K562 (cell line): ENCODE data around the gene NFYC. TPM values are rescaled to one million over a fixed set of nuclear protein-coding genes. Genes with fewer than 3 reads are reported as not detected.
A peak's percentile ranks its signal among the peaks of the same experiment; 100 is the strongest.

Experiments
- ATAC-seq: fragments of 200-7000 bp; cut with Tn5 transposase; 3 replicates; pipeline ENCODE4 v1.9.1; 2020; ENCODE audit warnings: moderate library complexity
- BruUV-seq: library from RNA; stranded (reverse); fragments of 400-500 nt; replicated peaks from 2 replicates; lab custom pipeline; 2021; lab: Mats Ljungman, UMichigan
- CTCF ChIA-PET: fragments of 300-600 bp; formaldehyde crosslinking; extraction: SDS; loops from one replicate; lab custom pipeline; 2021; ENCODE audit warnings: low intra/inter-chr PET ratio; lab: Yijun Ruan, JAX
- POLR2A ChIA-PET: fragments of 300-600, 350-650 bp; sonication (Branson Sonifier 250); formaldehyde crosslinking; extraction: SDS; loops from one replicate; lab custom pipeline; 2021; ENCODE audit warnings: antibody characterized with exemption, inconsistent platforms; lab: Yijun Ruan, JAX
- DNase-seq, 4 experiments: peaks; one replicate each; pipeline versions ENCODE4 v3.0.0 to v3.0.0-alpha.2; 2011 to 2018; ENCODE audit warnings: low spot score in 3 of 4, mixed read lengths in 3 of 4; ENCODE audit errors: extremely low read depth in 1 of 4
- FAIRE-seq: peaks from 2 replicates; lab custom pipeline; 2011; peaks lifted over from hg19 to GRCh38; lab: Jason Lieb, UNC
- H2AFZ ChIP-seq: 2 replicates; pipeline ENCODE4 v1.6.0; 2011; ENCODE audit warnings: low read depth, low read length, control low read depth, inconsistent platforms
- H3K27ac ChIP-seq: fragments of 200-600 bp; 3 replicates; pipeline ENCODE4 v1.8.0; 2011; ENCODE audit warnings: low read depth, mild to moderate bottlenecking, control low read depth, inconsistent platforms, low read length, moderate library complexity, mixed read lengths; ENCODE audit errors: extremely low read depth
- H3K27me3 ChIP-seq, 2 experiments: fragments of 300-600 bp in 1 of 2; 2 replicates in 1 of 2; 3 replicates in 1 of 2; pipeline versions ENCODE4 v1.6.0 to v1.8.0; 2011; ENCODE audit warnings: inconsistent platforms in 2 of 2, low read length in 2 of 2, mild to moderate bottlenecking in 1 of 2, mixed read lengths in 1 of 2, moderate library complexity in 1 of 2; ENCODE audit not compliant: control insufficient read depth in 2 of 2, insufficient read depth in 2 of 2
- H3K36me3 ChIP-seq: fragments of 300-600 bp; 3 replicates; pipeline ENCODE4 v1.8.0; 2011; ENCODE audit warnings: mild to moderate bottlenecking, low read length, inconsistent platforms; ENCODE audit not compliant: control insufficient read depth, insufficient read depth
- H3K4me1 ChIP-seq, 2 experiments: fragments of 200-600 bp in 1 of 2; replicated peaks in 1 of 2; 2 replicates in 1 of 2; 3 replicates in 1 of 2; pipeline versions ENCODE4 v1.5.1 to v1.8.0; 2011; ENCODE audit warnings: inconsistent platforms in 2 of 2, low read length in 2 of 2, mild to moderate bottlenecking in 1 of 2, mixed read lengths in 1 of 2, moderate library complexity in 1 of 2; ENCODE audit not compliant: control insufficient read depth in 2 of 2, insufficient read depth in 2 of 2
- H3K4me2 ChIP-seq: 2 replicates; pipeline ENCODE4 v1.6.1; 2011; ENCODE audit warnings: low read length, control low read depth, inconsistent platforms, mixed read lengths; ENCODE audit not compliant: insufficient read depth
- H3K4me3 ChIP-seq: fragments of 200-600 bp; sonication (generic), shearing (Covaris generic); 2 replicates; pipeline ENCODE4 v1.5.1; 2016; ENCODE audit warnings: control low read depth, inconsistent platforms
- H3K79me2 ChIP-seq: fragments of 200-600 bp; 3 replicates; pipeline ENCODE4 v1.8.0; 2011; ENCODE audit warnings: low read length, inconsistent platforms; ENCODE audit not compliant: control insufficient read depth, insufficient read depth
- H3K9ac ChIP-seq, 2 experiments: 2 replicates each; pipeline versions ENCODE4 v1.6.0 to v1.6.1; 2011; ENCODE audit warnings: low read depth in 2 of 2, low read length in 2 of 2, control low read depth in 1 of 2, inconsistent platforms in 1 of 2, mild to moderate bottlenecking in 1 of 2, mixed read lengths in 1 of 2; ENCODE audit not compliant: insufficient read depth in 1 of 2
- H3K9me1 ChIP-seq: one replicate; pipeline ENCODE4 v1.6.0; 2011; ENCODE audit warnings: inconsistent platforms, mild to moderate bottlenecking, low read length, moderate library complexity; ENCODE audit not compliant: control insufficient read depth, insufficient read depth
- H3K9me3 ChIP-seq: replicated peaks from 2 replicates; pipeline ENCODE4 v1.5.1; 2011; ENCODE audit warnings: low read depth, low read length, inconsistent platforms; ENCODE audit not compliant: control insufficient read depth, insufficient read depth
- H4K20me1 ChIP-seq: replicated peaks from 2 replicates; pipeline ENCODE4 v1.6.1; 2011; ENCODE audit warnings: low read length, inconsistent platforms, mixed read lengths; ENCODE audit not compliant: control insufficient read depth, insufficient read depth
- CAMTA2 ChIP-seq: fragments of 250-450 bp; sonication (Bioruptor Pico); conservative IDR thresholded peaks from 2 replicates; pipeline ENCODE4 v1.5.1; 2022
- KLF10 ChIP-seq: fragments of 250-450 bp; sonication (Bioruptor Pico); IDR thresholded peaks from 2 replicates; pipeline ENCODE4 v1.6.1; 2021; ENCODE audit warnings: matching md5 sums
- MAFG ChIP-seq: fragments of 450-650 bp; conservative IDR thresholded peaks from 2 replicates; pipeline ENCODE4 v1.6.1; 2016; ENCODE audit warnings: missing genetic modification characterization, missing compliant biosample characterization
- NFE2 ChIP-seq: IDR thresholded peaks from 2 replicates; pipeline ENCODE4 v1.6.1; 2014; ENCODE audit warnings: antibody characterized with exemption, low read depth
- NFXL1 ChIP-seq: fragments of 450-650 bp; formaldehyde crosslinking; IDR thresholded peaks from 2 replicates; pipeline ENCODE4 v1.4.0; 2021; ENCODE audit warnings: mild to moderate bottlenecking
- RAD51 ChIP-seq: fragments of 450-650 bp; IDR thresholded peaks from 2 replicates; pipeline ENCODE4 v1.7.1; 2016; ENCODE audit warnings: low read depth, mild to moderate bottlenecking, borderline replicate concordance
- SMARCB1 ChIP-seq: IDR thresholded peaks from 2 replicates; pipeline ENCODE4 v1.6.1; 2011; ENCODE audit warnings: improper control_type of control experiment, low read depth; ENCODE audit not compliant: insufficient read length
- ZFP36 ChIP-seq: fragments of 150-350 bp; IDR thresholded peaks from 2 replicates; pipeline ENCODE4 v1.6.1; 2018; ENCODE audit warnings: low read length, low read depth; ENCODE audit not compliant: partially characterized antibody
- ZNF311 ChIP-seq: fragments of 250-450 bp; sonication (Bioruptor Pico); IDR thresholded peaks from 2 replicates; pipeline ENCODE4 v1.4.0; 2020; ENCODE audit warnings: mild to moderate bottlenecking, moderate library complexity
- WGBS: fragments of 100-300 bp; shearing (Covaris generic); methylation state at CpG from one replicate; pipeline ENCODE4 v1.1.6; 2016; ENCODE audit warnings: low coverage, mixed read lengths; ENCODE audit not compliant: insufficient coverage; ENCODE audit errors: missing lambda C conversion rate; 5-methylcytosine and 5-hydroxymethylcytosine counted together
- in situ Hi-C: fragments of 300-500 bp; cut with MboI; formaldehyde crosslinking; loops from 4 replicates; pipeline ENCODE4 v1.15.0; 2018; ENCODE audit warnings: inconsistent platforms, mixed read lengths
- intact Hi-C: fragments of 100-400 bp; cut with micrococcal nuclease; formaldehyde crosslinking; loops from 2 replicates; pipeline ENCODE4 v1.14.2; 2022
- polyA plus RNA-seq, 8 experiments: library from polyadenylated mRNA; depleted of rRNA in 4 of 8; stranded (reverse) in 5 of 8; unstranded in 3 of 8; fragments of >200 nt; fragmentation: Nextera tagmentation in 2 of 8; fragmentation: Illumina TruSeq in 1 of 8; extraction: Ambion mirVana in 2 of 8; extraction: Trizol in 1 of 8; gene quantifications; 2 replicates each; pipeline versions ENCODE4 v1.2.1 to v1.2.3, GENCODE V29; 2011 to 2014; ENCODE audit warnings: inconsistent platforms in 1 of 8, missing spikeins in 1 of 8
- total RNA-seq, 7 experiments: library from RNA; depleted of rRNA in 6 of 7; stranded (reverse); fragments of >200 nt in 6 of 7; fragmentation: Illumina TruSeq in 2 of 7; extraction: Trizol in 2 of 7; gene quantifications; 2 replicates each; pipeline versions ENCODE4 v1.2.1 to v1.2.3, GENCODE V29; 2011 to 2021; ENCODE audit warnings: low replicate concordance in 1 of 7

The NFYC gene
- total and polyA plus RNA-seq, 9 of the 15 experiments (the other 6 are each of a cell fraction or from before 2014, with no cell fraction given), result 4.8 to 59.8 (median 41.1) TPM

- H3K9me1 ChIP-seq, result peaks cover 4% of the 10 kb centered on the region
- no peaks in the 10 kb centered on the region for H3K79me2 ChIP-seq
- no peak overlapping the region for H3K4me2 ChIP-seq
- no peak overlapping the region for H2AFZ ChIP-seq
- no peaks in the 10 kb centered on the region for H3K9me3 ChIP-seq
- ATAC-seq (no peak), FAIRE-seq (no peak)
- CTCF ChIA-PET, result no interaction called here
- TF ChIP-seq ZNF311 (CRISPR knock-in tag), result no peak
- TF ChIP-seq NFXL1 (CRISPR knock-in tag), result no peak
- TF ChIP-seq KLF10 (CRISPR knock-in tag), result no peak
- TF ChIP-seq CAMTA2 (CRISPR knock-in tag), result no peak
- no peak for TF ChIP-seq RAD51
- TF ChIP-seq, all 486 proteins: peak for 0
- H3K27me3 ChIP-seq, result peaks cover 8 to 59% of the 10 kb centered on the region in 2 experiments; a peak in 4 of 5 replicates
- intact Hi-C loops (no loop called here), in situ Hi-C loops (no loop called here)
- H4K20me1 ChIP-seq, result peaks cover 4% of the 10 kb centered on the region; the same call in 1 of the 2 replicates
- H3K4me3 ChIP-seq, result no peak overlapping the region
- BruUV-seq, result no TSS peak
- peaks cover 18 to 20% of the 10 kb centered on the region in 2 experiments for H3K4me1 ChIP-seq
- DNase-seq, result no peak
- no peak overlapping the region for H3K9ac ChIP-seq
- no peak overlapping the region for H3K27ac ChIP-seq
- POLR2A ChIA-PET, result interaction anchor here (0.6 to 2.4 kb wide), 5 partner anchors 10 to 32 kb away, joined by 3 to 9 read pairs (median 3); partner anchors contain the start of gene NFYC
- 11% methylated on average over 5 of the region's 5 CpGs for WGBS
- no peaks in the 10 kb centered on the region for H3K36me3 ChIP-seq
Measured at GRCh38 chr1:40661678-40662077, 29.8 kb upstream of the NFYC start.

- Histone ChIP-seq H3K36me3 (no peaks in the 10 kb centered on the region), H3K79me2 (no peaks in the 10 kb centered on the region), H3K27me3 (peaks cover 4 to 55% of the 10 kb centered on the region in 2 experiments; a peak in 4 of 5 replicates), H3K4me3 (no peak overlapping the region), H3K4me2 (no peak overlapping the region), H3K9me1 (peaks cover 4% of the 10 kb centered on the region), H2AFZ (no peak overlapping the region), H3K9me3 (no peaks in the 10 kb centered on the region), H4K20me1 (peaks cover 4% of the 10 kb centered on the region; the same call in 1 of the 2 replicates), H3K4me1 (peaks cover 18 to 20% of the 10 kb centered on the region in 2 experiments), H3K27ac (no peak overlapping the region), H3K9ac (no peak overlapping the region)
- no TSS peak for BruUV-seq
- intact Hi-C loops (no loop called here), in situ Hi-C loops (no loop called here)
- ChIA-PET CTCF (no interaction called here), POLR2A (interaction anchor here (0.6 to 2.4 kb wide), 5 partner anchors 11 to 31 kb away, joined by 3 to 9 read pairs (median 3); partner anchors contain the start of gene NFYC)
- DNase-seq (no peak), FAIRE-seq (no peak), ATAC-seq (no peak)
- TF ChIP-seq MAFG (tag) (0 out of 2 replicates have a peak, but pooled peaks have one; percentile 17), SMARCB1 (no peak), NFE2 (peak; percentile 60), ZFP36 (peak; percentile 78)
- WGBS, result 12% methylated on average over 6 of the region's 6 CpGs
Measured at GRCh38 chr1:40662151-40662550, 29.4 kb upstream of the NFYC start.
